Measurements from ENCODE around the gene OVOL2. TPM values are rescaled to one million over a fixed set of nuclear protein-coding genes. Genes with fewer than 3 reads are reported as not detected.

OVOL2 gene
- total and polyA plus RNA-seq, 2 of the 8 experiments (the other 6 are each of a cell fraction or from before 2014, with no cell fraction given): 11.0 to 11.4 TPM

DNA sequence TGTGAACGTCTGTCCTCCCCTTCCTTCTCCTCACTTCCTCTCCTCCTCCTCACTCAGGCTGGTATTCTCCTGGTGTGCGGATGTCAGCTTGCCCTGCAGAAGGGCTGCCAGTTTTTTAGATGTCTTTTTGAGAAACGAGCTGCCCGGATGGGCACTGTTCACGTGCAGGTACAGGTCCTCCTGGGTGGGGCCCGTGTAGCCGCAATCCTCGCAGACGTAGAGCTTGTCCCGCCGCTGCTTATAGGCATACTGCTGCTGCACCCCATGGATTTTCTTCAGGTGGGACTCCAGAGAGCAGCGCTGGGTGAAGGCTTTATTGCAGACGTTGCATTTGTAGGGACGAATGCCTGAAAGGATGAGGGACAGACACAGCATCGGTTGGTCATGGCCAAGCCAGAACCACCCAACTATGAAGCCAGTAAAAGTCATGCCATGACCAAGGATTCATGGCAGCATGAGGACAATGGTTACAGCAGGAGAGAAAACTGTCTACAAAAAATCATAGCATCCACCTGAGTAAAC, 33.0 kb downstream of the OVOL2 start:
- peaks cover 13% of the 10 kb centered on the region; the same call in 1 of the 2 replicates for H3K23me2 ChIP-seq (ENCODE audit: low read depth, low read length)
- no peaks in the 10 kb centered on the region for H3K27me3 ChIP-seq (replicated peaks in 1 of 4; ENCODE audit: control insufficient read depth in 3 of 4, extremely low read depth in 1 of 4, insufficient read depth in 3 of 4, low read length in 3 of 4)
- H3K27ac ChIP-seq (ENCODE audit: low read depth, low read length): no peak overlapping the region

More for the DNA sequence above, 33.0 kb downstream of the OVOL2 start:
- DNase-seq (ENCODE audit: low read depth in 1 of 2, low spot score in 2 of 2) (no peak), FAIRE-seq (no peak)
- H4K5ac ChIP-seq (ENCODE audit: insufficient read length, low read depth, low read length): no peak overlapping the region
- no peak overlapping the region for H3K4me2 ChIP-seq (ENCODE audit: insufficient read depth in 1 of 2, low read depth in 2 of 2, low read length in 2 of 2)
- no peak overlapping the region for H3K14ac ChIP-seq (ENCODE audit: insufficient read length)
- H3K4ac ChIP-seq (replicated peaks; ENCODE audit: insufficient read length, low read depth, low read length): no peak overlapping the region
- H2BK20ac ChIP-seq (ENCODE audit: low read length): no peak overlapping the region
- no peak overlapping the region for H2AFZ ChIP-seq (ENCODE audit: low read length)
- H3K18ac ChIP-seq (ENCODE audit: extremely low read depth, low read length): no peak overlapping the region
- H3K4me1 ChIP-seq (replicated peaks in 1 of 4; ENCODE audit: control insufficient read depth in 3 of 4, insufficient read depth in 4 of 4, low read length in 3 of 4): no peaks in the 10 kb centered on the region
- no peak for TF ChIP-seq TEAD4 (IDR thresholded peaks at IDR 0.05; ENCODE audit: low read depth, low read length)
- H2AK5ac ChIP-seq (ENCODE audit: low read depth, low read length): no peak overlapping the region
- H4K20me1 ChIP-seq (replicated peaks in 1 of 2; ENCODE audit: control insufficient read depth in 1 of 2, insufficient read depth in 2 of 2, low read length in 2 of 2): peaks cover 0 to 3% of the 10 kb centered on the region in 2 experiments
- ChIA-PET CTCF (ENCODE audit: partially characterized antibody) (interaction anchor here (1.4 kb wide), 1 partner anchor 10 kb away, joined by 3 read pairs; no protein-coding TSS in a partner anchor), POLR2A (ENCODE audit: partially characterized antibody) (interaction anchor here (1.0 kb wide), 1 partner anchor 16 kb away, joined by 4 read pairs; no protein-coding TSS in a partner anchor)
- no peak overlapping the region for H4K91ac ChIP-seq (replicated peaks; ENCODE audit: insufficient read length, low read length)
- no peaks in the 10 kb centered on the region; a peak in 1 of 4 replicates for H3K9me3 ChIP-seq (ENCODE audit: insufficient read depth in 2 of 2, low read depth in 1 of 2, low read length in 1 of 2)
- H3K79me2 ChIP-seq (ENCODE audit: control insufficient read depth in 1 of 2, insufficient read depth in 2 of 2, low read length in 2 of 2): no peaks in the 10 kb centered on the region
- H2BK120ac ChIP-seq (replicated peaks; ENCODE audit: low read depth, low read length): no peak overlapping the region
- H2BK12ac ChIP-seq (ENCODE audit: low read depth, low read length): no peak overlapping the region
- H4K8ac ChIP-seq (ENCODE audit: extremely low read depth, insufficient read depth, low read length): no peak overlapping the region
- no peak overlapping the region for H2BK5ac ChIP-seq (ENCODE audit: low read depth, low read length)
- H3K9ac ChIP-seq (replicated peaks in 1 of 4; ENCODE audit: extremely low read depth in 1 of 4, low read depth in 3 of 4, low read length in 3 of 4): no peak overlapping the region
- no peak overlapping the region for H3K23ac ChIP-seq (ENCODE audit: insufficient read length)
- no peak overlapping the region for H2BK15ac ChIP-seq (ENCODE audit: low read length)
- no peaks in the 10 kb centered on the region for H3K79me1 ChIP-seq (ENCODE audit: low read depth, low read length)
- no peak overlapping the region for H3K56ac ChIP-seq (replicated peaks; ENCODE audit: insufficient read length, low read depth, low read length)
- H3K36me3 ChIP-seq (ENCODE audit: control insufficient read depth in 2 of 4, insufficient read depth in 4 of 4, low read length in 3 of 4): peaks cover 8 to 21% (median 16%) of the 10 kb centered on the region in 4 experiments; a peak in 5 of 8 replicates
- H3K4me3 ChIP-seq (ENCODE audit: extremely low read depth in 1 of 4, insufficient read depth in 2 of 4, low read depth in 3 of 4, low read length in 4 of 4): no peak overlapping the region
- WGBS, 2 experiments (ENCODE audit: extremely low coverage in 1 of 2, insufficient coverage in 1 of 2, insufficient read length in 1 of 2, insufficient replicate concordance in 2 of 2, low coverage in 1 of 2, low lambda C conversion rate in 2 of 2, missing lambda C conversion rate in 1 of 2): 86% methylated on average over 14 of the region's 15 CpGs; no CpG with 5 or more reads in 1 of the 2 experiments
